NB4 (cell line): Measurements from ENCODE around the gene SEC31B.

ENCODE experiments used
- DNase-seq: peaks from one replicate; pipeline ENCODE4 v3.0.0; 2010; ENCODE audit warnings: low read depth
- H3K4me3 ChIP-seq: one replicate; pipeline ENCODE4 v1.5.1; 2011; ENCODE audit warnings: mild to moderate bottlenecking, low read depth, low read length, moderate library complexity
- MYC ChIP-seq: IDR thresholded peaks from 2 replicates; pipeline ENCODE4 v1.6.1; 2011; ENCODE audit warnings: low read depth, low read length
- POLR2A ChIP-seq: IDR thresholded peaks from 2 replicates; pipeline ENCODE4 v1.6.1; 2011; ENCODE audit warnings: mild to moderate bottlenecking; ENCODE audit not compliant: insufficient read length; ENCODE audit errors: extremely low read depth
- TF ChIP-seq, protein P1 (sequence below): IDR thresholded peaks from one replicate; pipeline ENCODE4 v1.5.1; 2012; ENCODE audit warnings: low read depth, low read length
- TF ChIP-seq, protein P2 (sequence below): IDR thresholded peaks from 2 replicates; pipeline ENCODE4 v1.6.1; 2011; ENCODE audit warnings: low read depth, low read length

The SEC31B gene

DNA sequence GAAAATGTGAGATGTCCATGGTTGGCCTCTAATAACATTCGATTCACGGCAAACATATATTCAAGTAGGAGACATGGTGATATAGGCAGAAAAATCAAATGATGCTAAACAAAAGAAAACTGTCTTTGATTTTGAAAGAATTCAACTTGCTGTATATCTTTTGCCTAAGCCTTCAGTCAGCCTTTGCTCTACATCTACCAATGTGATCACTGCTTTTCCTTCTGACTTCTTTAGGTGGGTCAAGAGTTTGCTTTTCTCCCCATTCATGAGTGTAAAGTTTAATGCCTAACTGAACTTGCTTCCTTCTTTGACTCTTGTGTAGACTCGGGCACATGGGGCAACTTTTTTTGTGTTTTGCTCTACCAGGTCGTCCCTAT lies 15.7 kb upstream of the SEC31B start:
- H3K4me3 ChIP-seq: peak overlapping the region; percentile 87
- DNase-seq: no peak
- TF ChIP-seq MYC (no peak), POLR2A (no peak)
- TF ChIP-seq, protein P1, sequence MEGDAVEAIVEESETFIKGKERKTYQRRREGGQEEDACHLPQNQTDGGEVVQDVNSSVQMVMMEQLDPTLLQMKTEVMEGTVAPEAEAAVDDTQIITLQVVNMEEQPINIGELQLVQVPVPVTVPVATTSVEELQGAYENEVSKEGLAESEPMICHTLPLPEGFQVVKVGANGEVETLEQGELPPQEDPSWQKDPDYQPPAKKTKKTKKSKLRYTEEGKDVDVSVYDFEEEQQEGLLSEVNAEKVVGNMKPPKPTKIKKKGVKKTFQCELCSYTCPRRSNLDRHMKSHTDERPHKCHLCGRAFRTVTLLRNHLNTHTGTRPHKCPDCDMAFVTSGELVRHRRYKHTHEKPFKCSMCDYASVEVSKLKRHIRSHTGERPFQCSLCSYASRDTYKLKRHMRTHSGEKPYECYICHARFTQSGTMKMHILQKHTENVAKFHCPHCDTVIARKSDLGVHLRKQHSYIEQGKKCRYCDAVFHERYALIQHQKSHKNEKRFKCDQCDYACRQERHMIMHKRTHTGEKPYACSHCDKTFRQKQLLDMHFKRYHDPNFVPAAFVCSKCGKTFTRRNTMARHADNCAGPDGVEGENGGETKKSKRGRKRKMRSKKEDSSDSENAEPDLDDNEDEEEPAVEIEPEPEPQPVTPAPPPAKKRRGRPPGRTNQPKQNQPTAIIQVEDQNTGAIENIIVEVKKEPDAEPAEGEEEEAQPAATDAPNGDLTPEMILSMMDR: no peak
- TF ChIP-seq, protein P2, sequence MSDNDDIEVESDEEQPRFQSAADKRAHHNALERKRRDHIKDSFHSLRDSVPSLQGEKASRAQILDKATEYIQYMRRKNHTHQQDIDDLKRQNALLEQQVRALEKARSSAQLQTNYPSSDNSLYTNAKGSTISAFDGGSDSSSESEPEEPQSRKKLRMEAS: no peak

DNA sequence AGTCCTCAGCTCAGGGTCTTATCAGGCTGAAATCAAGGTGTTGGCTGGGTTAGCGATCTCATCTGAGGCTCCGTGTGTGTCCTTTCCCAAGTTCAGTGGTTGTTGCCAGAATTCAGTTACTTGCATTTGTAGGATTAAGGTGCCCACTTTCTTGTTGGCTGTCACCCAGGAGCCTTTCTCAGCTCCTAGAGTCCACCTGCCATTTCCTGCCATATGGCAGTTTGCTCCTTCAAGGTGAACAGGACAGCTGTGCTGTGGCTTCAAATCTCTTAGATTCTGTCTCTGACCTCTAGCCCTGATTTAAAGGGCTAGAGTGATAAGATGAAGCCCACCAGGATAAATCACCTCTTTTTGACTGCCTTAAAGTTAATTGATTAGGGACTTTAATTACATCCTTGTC lies 15.1 kb upstream of the SEC31B start:
- no peak for DNase-seq
- no peak for TF ChIP-seq MYC
- TF ChIP-seq, protein P2: no peak
- no peak overlapping the region for H3K4me3 ChIP-seq

DNA sequence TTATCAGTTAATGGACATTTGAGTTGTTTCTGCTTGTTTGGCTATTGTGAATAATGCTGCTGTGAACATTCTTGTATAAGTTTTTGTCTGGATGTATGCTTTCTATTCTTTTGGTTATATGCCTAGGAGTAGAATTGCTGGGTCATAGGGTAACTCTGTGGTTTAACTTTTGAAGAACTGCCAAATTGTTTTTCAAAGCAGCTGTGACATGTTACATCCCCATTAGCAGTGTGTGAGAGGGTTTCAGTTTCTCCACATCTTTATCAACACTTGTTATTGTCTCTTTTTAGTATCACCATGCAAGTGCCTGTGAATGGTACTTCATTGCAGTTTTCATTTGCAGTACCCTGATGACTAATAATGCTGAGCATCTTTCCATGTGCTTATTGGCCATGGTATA lies 12.1 kb upstream of the SEC31B start:
- H3K4me3 ChIP-seq: no peak overlapping the region
- TF ChIP-seq, protein P2: no peak
- no peak for TF ChIP-seq POLR2A
- TF ChIP-seq MYC: no peak
- TF ChIP-seq, protein P1: no peak
- DNase-seq: no peak

DNA sequence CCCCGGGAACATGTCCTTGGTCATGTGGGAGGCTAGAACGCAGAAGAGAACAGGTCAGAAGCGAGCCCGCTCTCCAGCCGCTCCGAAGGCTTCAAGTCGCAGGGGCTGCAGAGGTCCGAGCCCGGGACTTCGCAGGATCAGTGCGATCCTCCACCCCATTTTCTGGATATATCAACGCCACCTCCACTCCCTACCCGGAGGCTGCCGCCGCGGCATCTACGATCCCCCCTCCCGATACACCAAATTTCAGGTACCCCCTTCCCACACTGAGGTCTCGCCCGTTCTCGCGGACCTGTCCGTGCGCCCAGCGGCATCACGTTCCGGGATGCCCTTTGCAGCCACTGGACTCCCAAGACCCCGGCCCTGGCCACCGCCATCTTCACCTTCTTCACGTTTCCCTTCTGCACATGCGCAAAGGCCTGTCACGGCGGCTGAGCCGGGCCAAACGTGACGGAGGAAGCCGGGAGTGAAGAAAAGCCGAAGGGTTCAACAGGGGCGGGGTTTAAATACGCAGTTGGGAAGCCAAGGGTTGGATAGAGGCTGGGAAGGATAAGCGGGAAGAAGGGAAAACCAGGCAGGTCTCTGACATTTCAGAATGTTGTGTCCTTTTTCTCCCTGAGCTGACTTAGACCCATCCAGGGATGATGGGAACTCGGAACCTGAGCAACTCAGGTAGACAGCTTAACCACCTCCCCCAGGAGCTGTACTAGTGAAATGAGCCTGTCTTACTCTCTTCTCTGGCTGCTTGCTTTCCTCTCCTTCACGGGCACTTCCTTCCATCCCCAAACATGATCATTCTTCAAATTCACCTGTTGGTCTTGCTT lies 10.0 kb upstream of the SEC31B start, which contains the start of gene NDUFB8:
NDUFB8 (minus strand) TSS at position 397 of the 824 bp plus-strand sequence; CDS start at position 377, 20 bp downstream.
- H3K4me3 ChIP-seq: peak within 1 kb of the TSS; percentile 91
- DNase-seq: peak; percentile 89
- TF ChIP-seq, protein P1: no peak
- TF ChIP-seq, protein P2: peak; percentile 69
- TF ChIP-seq POLR2A (peak; percentile 83), MYC (peak; percentile 9; the same call in 1 of the 2 replicates)

DNA sequence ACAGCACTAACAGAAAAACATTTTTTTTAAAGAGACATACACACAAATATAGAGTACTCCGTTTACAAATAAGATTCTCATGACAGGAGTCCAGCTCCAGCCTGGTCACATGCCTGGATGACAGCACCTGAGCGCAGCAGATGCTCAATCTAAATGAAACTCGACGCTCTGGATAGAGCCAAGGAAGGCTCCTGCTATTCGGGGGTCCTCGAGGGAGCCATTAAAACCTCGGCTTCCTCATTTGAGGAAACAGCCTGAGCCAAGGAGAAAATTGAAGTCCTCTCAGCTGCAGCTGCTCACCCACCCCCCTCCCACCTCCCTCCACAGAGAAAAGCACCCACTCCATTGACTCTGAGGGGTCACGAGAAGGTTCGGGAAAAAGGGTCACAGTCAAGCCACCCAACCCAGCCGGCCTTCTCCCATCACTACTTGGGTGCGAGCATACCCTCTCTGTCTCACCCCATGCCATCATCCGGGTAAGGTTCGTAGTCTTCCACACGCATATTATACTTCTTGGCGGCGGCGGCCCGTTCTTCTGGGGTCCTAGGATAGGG lies 9.3 kb upstream of the SEC31B start:
- peak overlapping the region; percentile 91 for H3K4me3 ChIP-seq
- TF ChIP-seq, protein P2: peak; percentile 40
- TF ChIP-seq POLR2A (no peak), MYC (no peak)
- DNase-seq: peak; percentile 82

DNA sequence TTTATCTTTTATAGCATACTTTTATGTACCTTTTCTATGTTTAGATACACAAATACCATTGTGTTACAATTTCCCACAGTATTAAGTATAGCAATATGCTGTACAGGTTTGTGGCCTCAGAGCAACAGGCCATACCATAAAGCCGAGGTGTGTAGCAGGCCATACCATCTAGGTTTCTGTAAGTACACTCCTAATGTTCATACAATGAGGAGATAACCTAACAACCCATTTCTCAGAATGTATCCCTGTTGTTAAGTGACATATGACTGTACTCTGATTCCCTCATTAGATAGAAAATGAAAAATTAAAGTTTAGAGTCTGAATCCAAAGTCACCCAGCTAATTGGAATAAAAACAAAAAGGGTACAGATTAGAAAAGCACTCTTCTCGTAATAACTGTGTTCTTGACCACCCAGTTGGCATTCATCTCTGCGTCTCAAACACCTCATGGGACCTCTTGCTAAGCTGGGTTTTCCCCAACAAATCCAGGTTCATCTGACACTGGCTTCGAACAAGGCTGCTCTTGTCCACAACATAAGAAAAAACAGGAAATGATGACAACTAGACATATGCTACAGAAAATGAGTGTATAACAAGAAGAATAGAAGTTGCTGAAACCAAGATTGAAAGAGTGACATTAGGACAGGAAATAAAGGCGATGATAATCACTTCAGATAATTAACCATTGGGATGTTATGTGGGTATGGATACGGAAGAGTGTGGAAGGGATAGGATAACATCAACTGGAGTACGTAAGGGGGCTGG lies 8.6 kb upstream of the SEC31B start:
- H3K4me3 ChIP-seq: peak overlapping the region; percentile 91
- DNase-seq: no peak
- TF ChIP-seq, protein P2: no peak
- TF ChIP-seq MYC (no peak), POLR2A (no peak)
